ENCODE results near the gene SUPT6H. TPM values are rescaled to one million over a fixed set of nuclear protein-coding genes. Genes with fewer than 3 reads are reported as not detected.

Gene SUPT6H
- total and polyA plus RNA-seq, 2 of the 8 experiments (the other 6 are each of a cell fraction or from before 2014, with no cell fraction given): 32.0 to 59.9 TPM

DNA sequence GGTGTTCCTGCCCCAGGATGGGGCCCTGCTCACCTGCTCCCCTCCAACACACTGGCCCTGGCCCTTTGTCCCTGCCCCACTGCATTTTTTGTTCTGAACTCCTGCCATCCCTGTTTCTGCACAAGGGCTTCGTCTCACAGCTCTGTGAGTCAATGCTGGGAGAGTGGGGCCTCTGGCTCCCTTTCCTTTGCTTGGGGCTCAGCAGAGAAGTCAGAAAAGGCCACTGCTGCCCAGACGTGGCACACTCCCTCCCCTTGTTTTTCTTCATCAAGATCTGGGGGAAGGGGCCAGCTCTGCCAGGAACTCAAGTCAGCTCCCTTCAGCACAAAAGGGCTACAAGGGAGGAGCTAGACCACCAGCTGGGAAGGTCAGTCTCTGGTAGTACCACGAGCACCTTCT is 40.7 kb downstream of the SUPT6H start:
- H2AFZ ChIP-seq (ENCODE audit: low read length): no peak overlapping the region
- no peak overlapping the region for H2AK5ac ChIP-seq (ENCODE audit: low read depth, low read length)
- WGBS, 2 experiments (ENCODE audit: extremely low coverage in 1 of 2, insufficient coverage in 1 of 2, insufficient read length in 1 of 2, insufficient replicate concordance in 2 of 2, low coverage in 1 of 2, low lambda C conversion rate in 2 of 2, missing lambda C conversion rate in 1 of 2): 79% methylated on average over 3 of the region's 3 CpGs; no CpG with 5 or more reads in 1 of the 2 experiments
- H3K14ac ChIP-seq (ENCODE audit: insufficient read length): no peak overlapping the region
- H2BK12ac ChIP-seq (ENCODE audit: low read depth, low read length): no peak overlapping the region
- no peak overlapping the region for H3K56ac ChIP-seq (replicated peaks; ENCODE audit: insufficient read length, low read depth, low read length)
- peaks cover 0 to 11% (median 4%) of the 10 kb centered on the region in 4 experiments; a peak in 4 of 7 replicates for H3K4me1 ChIP-seq (replicated peaks in 1 of 4; ENCODE audit: control insufficient read depth in 3 of 4, insufficient read depth in 4 of 4, low read length in 3 of 4)
- no peak overlapping the region for H3K4me2 ChIP-seq (ENCODE audit: insufficient read depth in 1 of 2, low read depth in 2 of 2, low read length in 2 of 2)
- H3K27me3 ChIP-seq (replicated peaks in 1 of 4; ENCODE audit: control insufficient read depth in 3 of 4, extremely low read depth in 1 of 4, insufficient read depth in 3 of 4, low read length in 3 of 4): no peaks in the 10 kb centered on the region
- no peak overlapping the region for H4K8ac ChIP-seq (ENCODE audit: extremely low read depth, insufficient read depth, low read length)
- H3K18ac ChIP-seq (ENCODE audit: extremely low read depth, low read length): no peak overlapping the region
- H3K4me3 ChIP-seq (ENCODE audit: extremely low read depth in 1 of 4, insufficient read depth in 2 of 4, low read depth in 3 of 4, low read length in 4 of 4): no peak overlapping the region
- POLR2A ChIA-PET (ENCODE audit: partially characterized antibody): interaction anchor here (0.9 to 4.8 kb wide), 14 partner anchors 8 to 92 kb away, joined by 3 to 47 read pairs (median 6); partner anchors contain the start of genes PROCA1 and RPL23A
- peaks cover 10 to 24% of the 10 kb centered on the region in 2 experiments for H4K20me1 ChIP-seq (replicated peaks in 1 of 2; ENCODE audit: control insufficient read depth in 1 of 2, insufficient read depth in 2 of 2, low read length in 2 of 2)
- DNase-seq (ENCODE audit: low read depth in 1 of 2, low spot score in 2 of 2): no peak
- H3K36me3 ChIP-seq (ENCODE audit: control insufficient read depth in 2 of 4, insufficient read depth in 4 of 4, low read length in 3 of 4): peaks cover 30 to 55% (median 49%) of the 10 kb centered on the region in 4 experiments
- no peak overlapping the region for H3K9ac ChIP-seq (replicated peaks in 1 of 4; ENCODE audit: extremely low read depth in 1 of 4, low read depth in 3 of 4, low read length in 3 of 4)
- H4K5ac ChIP-seq (ENCODE audit: insufficient read length, low read depth, low read length): no peak overlapping the region
- no peaks in the 10 kb centered on the region for H3K79me1 ChIP-seq (ENCODE audit: low read depth, low read length)
- no peak overlapping the region for H2BK120ac ChIP-seq (replicated peaks; ENCODE audit: low read depth, low read length)
- no peaks in the 10 kb centered on the region for H3K9me3 ChIP-seq (ENCODE audit: insufficient read depth in 2 of 2, low read depth in 1 of 2, low read length in 1 of 2)
- no peak overlapping the region for H2BK20ac ChIP-seq (ENCODE audit: low read length)
- H4K91ac ChIP-seq (replicated peaks; ENCODE audit: insufficient read length, low read length): no peak overlapping the region
- CTCF ChIA-PET (ENCODE audit: partially characterized antibody): interaction anchor here (0.7 to 2.5 kb wide), 6 partner anchors 34 to 284 kb away, joined by 3 to 9 read pairs (median 4); no protein-coding TSS in a partner anchor
- H3K27ac ChIP-seq (ENCODE audit: low read depth, low read length): peak overlapping the region; percentile 19; the same call in 1 of the 2 replicates
- H2BK5ac ChIP-seq (ENCODE audit: low read depth, low read length): peak overlapping the region; percentile 13; the same call in 1 of the 2 replicates
- no peak for FAIRE-seq
- no peak overlapping the region for H2BK15ac ChIP-seq (ENCODE audit: low read length)
- no peaks in the 10 kb centered on the region for H3K79me2 ChIP-seq (ENCODE audit: control insufficient read depth in 1 of 2, insufficient read depth in 2 of 2, low read length in 2 of 2)
- H3K4ac ChIP-seq (replicated peaks; ENCODE audit: insufficient read length, low read depth, low read length): no peak overlapping the region
- no peak overlapping the region for H3K23ac ChIP-seq (ENCODE audit: insufficient read length)
- no peaks in the 10 kb centered on the region for H3K23me2 ChIP-seq (ENCODE audit: low read depth, low read length)
- TF ChIP-seq MAFK (IDR thresholded peaks at IDR 0.05; ENCODE audit: low read depth, low read length): no peak
- TF ChIP-seq CREB1 (IDR thresholded peaks at IDR 0.05): no peak
- TF ChIP-seq EGR1 (IDR thresholded peaks at IDR 0.05; ENCODE audit: borderline replicate concordance, low read depth, low read length): no peak
- TF ChIP-seq GTF2F1 (IDR thresholded peaks at IDR 0.05; ENCODE audit: borderline replicate concordance, low read depth, low read length): no peak
- no peak for TF ChIP-seq BRCA1 (IDR thresholded peaks at IDR 0.05; ENCODE audit: low read depth, low read length)
- no peak for TF ChIP-seq RFX5 (IDR thresholded peaks at IDR 0.05; ENCODE audit: borderline replicate concordance, low read depth, low read length)
- TF ChIP-seq EZH2 (IDR thresholded peaks at IDR 0.05; ENCODE audit: low read depth, low read length, severe bottlenecking): no peak
- TF ChIP-seq HDAC2 (IDR thresholded peaks at IDR 0.05; ENCODE audit: borderline replicate concordance in 1 of 2, low read depth in 2 of 2, low read length in 2 of 2): no peak
- no peak for TF ChIP-seq RNF2 (IDR thresholded peaks at IDR 0.05; ENCODE audit: borderline replicate concordance, low read depth, low read length, missing control alignments, poor library complexity, severe bottlenecking)
- no peak for TF ChIP-seq ATF3 (IDR thresholded peaks at IDR 0.05; ENCODE audit: insufficient read depth, low read depth, low read length)
- TF ChIP-seq TAF1 (IDR thresholded peaks at IDR 0.05; ENCODE audit: low read depth, low read length): no peak
- TF ChIP-seq, protein P1, sequence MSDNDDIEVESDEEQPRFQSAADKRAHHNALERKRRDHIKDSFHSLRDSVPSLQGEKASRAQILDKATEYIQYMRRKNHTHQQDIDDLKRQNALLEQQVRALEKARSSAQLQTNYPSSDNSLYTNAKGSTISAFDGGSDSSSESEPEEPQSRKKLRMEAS (IDR thresholded peaks at IDR 0.05): no peak
- no peak for TF ChIP-seq YY1 (IDR thresholded peaks at IDR 0.05; ENCODE audit: low read depth, low read length)

Measured in H1 (cell line).